GM21381 (cell line): Measurements from ENCODE around the gene CHD9.
"Not testable (repeated sequence)": the region's sequence is repeated elsewhere in the genome, so short reads cannot be mapped to it uniquely, and the experiment has no call there.

Source experiments
- ATAC-seq: cut with Tn5 transposase; IDR thresholded peaks from one replicate; pipeline ENCODE4 v1.9.1; 2021; ENCODE audit warnings: mild to moderate bottlenecking, moderate library complexity; ENCODE audit not compliant: unreplicated experiment

The CHD9 gene

GRCh38 chr16:53185741-53186140 is 130.9 kb downstream of the CHD9 start:
- ATAC-seq, result not testable (repeated sequence)

GRCh38 chr16:53187775-53188174 is 133.0 kb downstream of the CHD9 start:
- ATAC-seq, result no peak

DNA sequence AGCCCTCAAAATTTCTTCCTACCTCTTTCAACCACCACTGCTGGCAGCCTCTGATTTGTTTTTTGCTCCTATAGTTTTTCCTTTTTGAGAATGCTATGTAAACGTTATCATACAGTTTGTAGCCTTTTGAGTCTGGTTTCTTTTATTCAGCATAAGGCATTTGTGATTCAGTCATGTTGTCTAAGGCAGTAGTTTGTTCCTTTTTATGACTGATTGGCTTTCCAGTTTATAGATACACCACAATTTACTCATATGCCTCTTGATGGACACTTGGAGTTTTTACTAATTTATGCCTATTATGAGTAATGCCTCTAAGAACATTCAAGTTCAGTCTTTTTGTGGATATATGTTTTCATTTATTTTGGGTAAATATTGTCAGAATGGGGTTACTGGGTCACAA is 136.6 kb downstream of the CHD9 start:
- ATAC-seq, result no peak

DNA sequence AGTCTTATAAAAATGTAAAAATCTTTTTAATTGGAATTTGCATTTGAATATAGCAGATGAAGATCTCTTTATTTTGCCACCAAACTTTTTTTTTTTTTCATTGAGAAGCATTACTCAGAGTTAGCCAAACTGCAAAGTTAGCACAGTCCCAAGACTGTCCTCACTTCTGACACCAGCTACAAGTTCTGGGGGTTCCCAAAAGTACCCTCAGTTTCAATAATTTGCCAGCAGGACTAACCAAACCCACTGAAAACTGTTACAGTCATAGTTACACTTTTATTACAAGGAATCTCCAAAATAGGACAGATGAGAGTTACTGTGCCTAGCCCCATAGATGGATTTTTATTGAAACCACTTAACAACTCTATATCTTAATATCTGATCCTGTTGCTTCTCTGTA is 144.1 kb downstream of the CHD9 start:
- ATAC-seq, result no peak

DNA sequence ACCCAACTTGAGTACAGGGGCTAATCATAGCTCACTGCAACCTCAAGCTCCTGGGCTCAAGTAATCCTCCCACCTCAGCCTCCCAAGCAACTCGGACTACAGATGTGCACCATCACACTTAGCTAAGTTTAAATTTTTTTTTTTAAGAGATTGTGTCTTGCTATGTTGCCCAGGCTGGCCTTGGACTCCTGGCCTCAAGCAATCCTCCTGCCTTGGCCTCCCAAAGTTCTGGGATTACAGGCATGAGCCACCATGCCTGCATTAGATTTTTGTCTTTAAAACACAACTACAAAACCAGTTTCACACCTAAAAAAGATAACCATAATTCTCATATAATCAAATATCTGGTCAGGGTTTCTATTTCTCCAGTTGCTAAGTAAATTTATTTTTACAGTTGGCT is 147.1 kb downstream of the CHD9 start:
- no peak for ATAC-seq

DNA sequence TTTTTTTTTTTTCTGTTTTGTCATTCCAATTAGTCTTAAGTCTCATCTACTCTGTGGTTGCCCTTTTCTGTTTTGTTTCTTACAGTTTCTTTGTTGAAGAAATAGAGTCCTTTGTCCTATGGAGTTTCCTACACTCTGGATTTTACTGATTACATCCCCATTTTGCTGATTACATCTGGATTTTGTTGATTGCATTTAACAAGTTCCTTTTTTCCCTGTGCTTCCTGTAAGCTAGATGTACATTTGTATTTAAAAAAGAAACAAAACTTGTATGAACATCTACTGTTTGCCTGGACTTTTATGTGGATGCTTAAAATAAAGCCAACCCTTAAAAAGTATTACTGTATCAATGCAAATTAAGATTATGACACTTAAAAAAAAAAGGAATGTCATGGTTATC is 147.6 kb downstream of the CHD9 start:
- ATAC-seq, result no peak

- peak; percentile 85 for ATAC-seq
Observed at GRCh38 chr16:53207810-53208752, 153.3 kb downstream of the CHD9 start.

- no peak for ATAC-seq
Observed at GRCh38 chr16:53209429-53209828, 154.6 kb downstream of the CHD9 start.

GRCh38 chr16:53209877-53210276 is 155.1 kb downstream of the CHD9 start:
- no peak for ATAC-seq

- no peak for ATAC-seq
Observed at GRCh38 chr16:53211253-53211652, 156.5 kb downstream of the CHD9 start.

- ATAC-seq, result no peak
Observed at GRCh38 chr16:53212893-53213223, 158.1 kb downstream of the CHD9 start.

- no peak for ATAC-seq
Observed at GRCh38 chr16:53213542-53213941, 158.8 kb downstream of the CHD9 start.

DNA sequence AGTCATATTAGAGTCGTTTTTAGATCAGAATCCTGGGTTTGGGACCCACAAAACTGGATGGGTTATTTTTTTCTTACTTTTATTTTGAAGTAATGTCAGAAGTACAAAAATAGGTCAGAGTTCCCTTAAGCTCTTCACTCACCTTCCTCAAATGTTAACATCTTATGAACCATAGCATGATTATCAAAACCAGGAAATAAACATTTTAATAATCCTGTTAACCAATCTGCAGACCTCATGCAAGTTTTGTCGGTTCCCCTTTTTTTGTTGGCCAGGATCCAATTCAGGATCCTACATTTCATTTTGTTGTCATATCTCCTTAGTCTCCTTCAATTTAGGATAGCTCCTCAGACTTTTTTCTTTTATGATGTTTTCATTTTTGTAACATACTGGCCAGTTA is 162.0 kb downstream of the CHD9 start:
- no peak for ATAC-seq

- no peak for ATAC-seq
Observed at GRCh38 chr16:53219371-53219770, 164.6 kb downstream of the CHD9 start.

DNA sequence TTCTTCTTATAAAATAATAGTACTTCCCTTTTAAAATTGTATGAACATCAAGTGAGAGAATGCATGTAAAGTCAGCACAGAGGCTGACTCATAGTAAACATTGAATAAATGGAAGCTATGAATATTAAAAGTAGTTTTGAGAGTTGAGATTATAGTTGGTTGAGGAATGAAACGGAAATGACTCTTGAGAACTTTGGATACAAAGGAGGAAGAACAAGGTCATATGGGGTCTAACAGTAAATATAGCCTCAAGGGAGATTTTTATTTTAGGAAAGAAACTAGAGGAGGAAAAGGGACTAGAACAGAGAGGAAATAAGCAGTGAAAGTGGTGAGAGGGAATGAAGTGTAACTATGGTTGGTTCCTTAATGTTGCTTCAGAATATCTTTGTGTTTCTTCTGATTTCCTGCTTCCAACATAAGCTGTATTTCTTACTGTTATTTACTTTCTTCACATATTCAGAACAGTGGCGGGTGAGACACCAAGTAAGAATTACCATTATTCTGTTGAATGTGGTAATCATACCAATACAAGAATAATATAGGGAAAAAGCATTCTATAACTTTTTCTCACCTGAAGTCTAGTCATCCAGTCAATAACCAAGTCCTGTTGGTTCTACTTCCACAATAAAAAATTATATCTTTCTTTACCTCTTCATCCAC is 165.1 kb downstream of the CHD9 start:
- peak; percentile 42 for ATAC-seq

GRCh38 chr16:53220585-53220984 is 165.8 kb downstream of the CHD9 start:
- no peak for ATAC-seq

GRCh38 chr16:53224951-53225533 is 170.3 kb downstream of the CHD9 start:
- no peak for ATAC-seq

DNA sequence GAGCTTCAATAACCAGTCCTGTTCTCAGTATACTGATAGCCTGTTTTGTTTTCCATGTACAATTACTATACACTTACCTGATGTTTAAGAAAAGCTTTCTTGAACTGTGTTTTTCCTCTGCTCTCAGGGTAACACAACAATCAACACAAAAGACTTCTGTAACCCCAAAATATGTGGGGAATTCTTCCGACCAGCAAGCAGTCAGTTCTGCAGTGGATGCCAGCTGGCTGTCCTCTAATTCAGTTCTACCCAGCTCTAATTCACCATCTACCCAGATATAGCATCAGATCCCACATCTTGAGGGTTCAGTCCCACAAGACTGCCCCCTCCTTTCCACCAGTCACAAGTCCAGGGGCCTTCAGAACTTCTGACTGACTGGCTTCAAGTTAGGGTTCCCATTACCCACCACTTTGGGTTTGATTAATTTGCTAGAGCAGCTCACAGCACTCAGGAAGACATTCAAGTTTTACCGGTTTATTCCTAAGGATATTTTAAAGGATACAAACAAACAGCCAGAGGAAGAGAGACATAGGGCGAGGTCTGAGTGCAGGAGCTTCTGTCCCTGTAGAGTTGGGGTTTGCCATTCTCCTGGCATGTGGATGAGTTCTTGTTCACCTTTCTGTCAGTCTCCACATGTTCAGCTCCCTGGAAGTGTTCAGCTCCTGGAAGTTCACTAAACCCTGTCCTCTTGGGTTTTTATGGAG is 178.2 kb downstream of the CHD9 start:
- ATAC-seq, result no peak

- ATAC-seq, result no peak
Observed at GRCh38 chr16:53234836-53235235, 180.0 kb downstream of the CHD9 start.

GRCh38 chr16:53235851-53236250 is 181.1 kb downstream of the CHD9 start:
- no peak for ATAC-seq

DNA sequence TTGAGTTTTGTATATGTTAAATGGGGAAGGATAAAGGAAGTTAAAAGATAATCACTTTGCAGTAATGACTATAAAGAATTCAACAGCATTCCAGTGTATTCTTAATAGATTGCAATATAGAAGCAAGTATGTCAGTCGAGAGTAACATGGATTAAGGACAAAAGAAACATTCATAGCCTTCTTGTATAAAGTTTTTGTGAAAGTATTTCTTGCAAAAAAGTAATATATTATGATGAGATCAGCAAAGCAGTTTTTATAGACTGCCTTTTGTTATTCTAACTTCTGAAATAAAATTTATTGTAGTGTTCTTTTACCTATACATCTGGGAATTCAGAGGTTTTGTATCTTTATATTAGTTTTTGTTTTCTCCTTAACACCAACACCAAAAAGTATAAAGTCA is 194.5 kb downstream of the CHD9 start:
- no peak for ATAC-seq
